Skeletal muscle satellite cell (primary cell): ENCODE data around the gene ZNF365.

Source experiments
- H3K27me3 ChIP-seq: 2 replicates; pipeline ENCODE4 v1.7.0; 2013; ENCODE audit warnings: low read length; ENCODE audit not compliant: control insufficient read depth, insufficient read depth
- H3K36me3 ChIP-seq: 2 replicates; pipeline ENCODE4 v1.7.0; 2013; ENCODE audit warnings: mild to moderate bottlenecking, control low read depth, low read length; ENCODE audit not compliant: insufficient read depth
- H3K4me1 ChIP-seq: 2 replicates; pipeline ENCODE4 v1.7.0; 2013; ENCODE audit warnings: low read length; ENCODE audit not compliant: control insufficient read depth, insufficient read depth
- H3K4me2 ChIP-seq: 2 replicates; pipeline ENCODE4 v1.7.0; 2013; ENCODE audit warnings: mild to moderate bottlenecking, low read length
- H3K4me3 ChIP-seq: 2 replicates; pipeline ENCODE4 v1.7.0; 2013; ENCODE audit warnings: low read length
- H3K9ac ChIP-seq: 2 replicates; pipeline ENCODE4 v1.7.0; 2013; ENCODE audit warnings: mild to moderate bottlenecking, low read depth, low read length, moderate library complexity
- H3K9me3 ChIP-seq: replicated peaks from 2 replicates; pipeline ENCODE4 v1.7.0; 2013; ENCODE audit warnings: mild to moderate bottlenecking, control low read depth, low read length

ZNF365 gene

GRCh38 chr10:62379394-62379793, 5.2 kb downstream of the ZNF365 start:
- Histone ChIP-seq H3K27me3 (no peaks in the 10 kb centered on the region), H3K4me1 (peaks cover 37% of the 10 kb centered on the region), H3K36me3 (no peaks in the 10 kb centered on the region), H3K4me3 (no peak overlapping the region), H3K9ac (no peak overlapping the region), H3K9me3 (no peaks in the 10 kb centered on the region), H3K4me2 (peak overlapping the region; percentile 11)

- Histone ChIP-seq H3K9ac (no peak overlapping the region), H3K4me3 (no peak overlapping the region), H3K4me2 (peak overlapping the region; percentile 41)
Measured at GRCh38 chr10:62380016-62380415, 5.8 kb downstream of the ZNF365 start.

GRCh38 chr10:62381385-62382102, 7.4 kb downstream of the ZNF365 start:
- Histone ChIP-seq H3K27me3 (no peaks in the 10 kb centered on the region), H3K36me3 (no peaks in the 10 kb centered on the region), H3K9me3 (no peaks in the 10 kb centered on the region), H3K9ac (no peak overlapping the region), H3K4me1 (peaks cover 51% of the 10 kb centered on the region), H3K4me2 (no peak overlapping the region), H3K4me3 (no peak overlapping the region)

More at GRCh38 chr10:62380016-62380415, 5.8 kb downstream of the ZNF365 start:
- Histone ChIP-seq H3K27me3 (no peaks in the 10 kb centered on the region), H3K9me3 (no peaks in the 10 kb centered on the region), H3K36me3 (no peaks in the 10 kb centered on the region), H3K4me1 (peaks cover 38% of the 10 kb centered on the region)

- no peaks in the 10 kb centered on the region for H3K27me3 ChIP-seq
- H3K9me3 ChIP-seq: no peaks in the 10 kb centered on the region
- H3K4me1 ChIP-seq: peaks cover 58% of the 10 kb centered on the region
- H3K36me3 ChIP-seq: no peaks in the 10 kb centered on the region
- H3K4me2 ChIP-seq: no peak overlapping the region
- H3K4me3 ChIP-seq: no peak overlapping the region
- no peak overlapping the region for H3K9ac ChIP-seq
Measured at GRCh38 chr10:62382831-62383230, 8.7 kb downstream of the ZNF365 start.

- Histone ChIP-seq H3K4me2 (peak overlapping the region; percentile 69), H3K9ac (peak overlapping the region; percentile 41), H3K36me3 (no peaks in the 10 kb centered on the region), H3K9me3 (no peaks in the 10 kb centered on the region), H3K4me1 (peaks cover 58% of the 10 kb centered on the region), H3K4me3 (no peak overlapping the region), H3K27me3 (no peaks in the 10 kb centered on the region)
Measured at GRCh38 chr10:62384057-62384446, 9.9 kb downstream of the ZNF365 start.

- H3K9ac ChIP-seq: peak overlapping the region; percentile 41
- peak overlapping the region; percentile 69 for H3K4me2 ChIP-seq
- H3K4me1 ChIP-seq: peaks cover 57% of the 10 kb centered on the region
- H3K27me3 ChIP-seq: no peaks in the 10 kb centered on the region
- peak overlapping the region; percentile 28 for H3K4me3 ChIP-seq
- H3K36me3 ChIP-seq: no peaks in the 10 kb centered on the region
- H3K9me3 ChIP-seq: no peaks in the 10 kb centered on the region
Measured at GRCh38 chr10:62384447-62385081, 10.4 kb downstream of the ZNF365 start.

- Histone ChIP-seq H3K4me1 (peaks cover 36% of the 10 kb centered on the region), H3K36me3 (no peaks in the 10 kb centered on the region), H3K9ac (no peak overlapping the region)
Measured at GRCh38 chr10:62386356-62387320, 12.5 kb downstream of the ZNF365 start.

GRCh38 chr10:62388328-62388727, 14.2 kb downstream of the ZNF365 start:
- no peak overlapping the region for H3K4me3 ChIP-seq
- no peak overlapping the region for H3K9ac ChIP-seq
- H3K27me3 ChIP-seq: no peaks in the 10 kb centered on the region
- H3K4me2 ChIP-seq: no peak overlapping the region
- H3K4me1 ChIP-seq: peaks cover 34% of the 10 kb centered on the region
- no peaks in the 10 kb centered on the region for H3K9me3 ChIP-seq
- H3K36me3 ChIP-seq: no peaks in the 10 kb centered on the region

More at GRCh38 chr10:62386356-62387320, 12.5 kb downstream of the ZNF365 start:
- Histone ChIP-seq H3K4me3 (no peak overlapping the region), H3K4me2 (peak overlapping the region; percentile 17), H3K27me3 (no peaks in the 10 kb centered on the region), H3K9me3 (no peaks in the 10 kb centered on the region)

GRCh38 chr10:62390497-62391176, 16.5 kb downstream of the ZNF365 start:
- H3K9me3 ChIP-seq: no peaks in the 10 kb centered on the region
- H3K36me3 ChIP-seq: no peaks in the 10 kb centered on the region
- H3K27me3 ChIP-seq: no peaks in the 10 kb centered on the region
- H3K9ac ChIP-seq: no peak overlapping the region
- peaks cover 15% of the 10 kb centered on the region for H3K4me1 ChIP-seq
- no peak overlapping the region for H3K4me2 ChIP-seq
- no peak overlapping the region for H3K4me3 ChIP-seq

GRCh38 chr10:62393237-62393636, 19.1 kb downstream of the ZNF365 start:
- no peak overlapping the region for H3K9ac ChIP-seq
- no peaks in the 10 kb centered on the region for H3K4me1 ChIP-seq
- no peaks in the 10 kb centered on the region for H3K9me3 ChIP-seq
- no peaks in the 10 kb centered on the region for H3K36me3 ChIP-seq
- no peaks in the 10 kb centered on the region for H3K27me3 ChIP-seq
- H3K4me3 ChIP-seq: no peak overlapping the region
- H3K4me2 ChIP-seq: no peak overlapping the region

GRCh38 chr10:62394556-62395018, 20.4 kb downstream of the ZNF365 start:
- peaks cover 4% of the 10 kb centered on the region for H3K4me1 ChIP-seq
- no peaks in the 10 kb centered on the region for H3K36me3 ChIP-seq
- H3K27me3 ChIP-seq: no peaks in the 10 kb centered on the region

More at GRCh38 chr10:62394556-62395018, 20.4 kb downstream of the ZNF365 start:
- Histone ChIP-seq H3K9me3 (no peaks in the 10 kb centered on the region), H3K9ac (no peak overlapping the region), H3K4me2 (no peak overlapping the region), H3K4me3 (no peak overlapping the region)
